ENCODE results near the gene YTHDC1. TPM values are rescaled to one million over a fixed set of nuclear protein-coding genes. Genes with fewer than 3 reads are reported as not detected.

YTHDC1 gene
- total and polyA plus RNA-seq, 2 experiments from 2014 or later = 72.3 to 144 TPM

GRCh38 chr4:68267433-68267944 is 82.4 kb downstream of the YTHDC1 start:
- Histone ChIP-seq H3K4me3 (no peak overlapping the region), H3K79me2 (replicated peaks; ENCODE audit: insufficient read depth) (no peaks in the 10 kb centered on the region), H2AFZ (no peak overlapping the region), H3K9me2 (ENCODE audit: insufficient read depth) (no peaks in the 10 kb centered on the region; the same call in 1 of the 2 replicates), H3K4me1 (ENCODE audit: insufficient read depth) (no peaks in the 10 kb centered on the region), H4K20me1 (replicated peaks; ENCODE audit: insufficient read depth) (no peaks in the 10 kb centered on the region), H3K27ac (ENCODE audit: low read depth) (no peak overlapping the region), H3F3A (replicated peaks; ENCODE audit: low read depth) (no peaks in the 10 kb centered on the region), H3K36me3 (ENCODE audit: insufficient read depth) (peaks cover 6% of the 10 kb centered on the region; the same call in 1 of the 2 replicates), H3K27me3 (ENCODE audit: insufficient read depth) (no peaks in the 10 kb centered on the region), H3K4me2 (no peak overlapping the region)
- ATAC-seq (no peak), DNase-seq (ENCODE audit: low spot score) (no peak)
- Mint-ChIP-seq H3K27me3 (ENCODE audit: insufficient read depth, low read depth, poor library complexity) (peaks cover 2% of the 10 kb centered on the region), H3K27ac (no peak overlapping the region), H3K4me3 (no peak overlapping the region), H3K36me3 (ENCODE audit: low read depth) (peaks cover 33% of the 10 kb centered on the region), H3K4me1 (peaks cover 8% of the 10 kb centered on the region; the same call in 2 of the 3 replicates), H3K9me3 (peaks cover 50% of the 10 kb centered on the region)
- no peak for TF ChIP-seq STAT1 (IDR thresholded peaks at IDR 0.05; ENCODE audit: unreplicated experiment)
- no peak for TF ChIP-seq ZNF114 (CRISPR knock-in tag; IDR thresholded peaks at IDR 0.05)
- no peak for TF ChIP-seq JUNB (IDR thresholded peaks at IDR 0.05; ENCODE audit: unreplicated experiment)

GRCh38 chr4:68264875-68265565 is 84.9 kb downstream of the YTHDC1 start:
- Mint-ChIP-seq H3K9me3 (peaks cover 33% of the 10 kb centered on the region), H3K36me3 (ENCODE audit: low read depth) (peaks cover 15% of the 10 kb centered on the region; the same call in 2 of the 3 replicates), H3K27ac (no peak overlapping the region), H3K4me3 (no peak overlapping the region), H3K27me3 (ENCODE audit: insufficient read depth, low read depth, poor library complexity) (no peaks in the 10 kb centered on the region), H3K4me1 (no peaks in the 10 kb centered on the region)
- no peak for DNase-seq (ENCODE audit: low spot score)
- Histone ChIP-seq H3F3A (replicated peaks; ENCODE audit: low read depth) (no peaks in the 10 kb centered on the region), H3K27me3 (ENCODE audit: insufficient read depth) (no peaks in the 10 kb centered on the region), H3K4me3 (no peak overlapping the region), H3K36me3 (ENCODE audit: insufficient read depth) (peaks cover 6% of the 10 kb centered on the region; the same call in 1 of the 2 replicates), H3K4me1 (ENCODE audit: insufficient read depth) (no peaks in the 10 kb centered on the region), H3K27ac (ENCODE audit: low read depth) (no peak overlapping the region), H2AFZ (no peak overlapping the region), H3K4me2 (no peak overlapping the region), H4K20me1 (replicated peaks; ENCODE audit: insufficient read depth) (no peaks in the 10 kb centered on the region), H3K9me2 (ENCODE audit: insufficient read depth) (no peaks in the 10 kb centered on the region; the same call in 1 of the 2 replicates), H3K79me2 (replicated peaks; ENCODE audit: insufficient read depth) (no peaks in the 10 kb centered on the region)
- no peak for ATAC-seq
- TF ChIP-seq JUNB (IDR thresholded peaks at IDR 0.05; ENCODE audit: unreplicated experiment) (no peak), ZNF114 (CRISPR knock-in tag; IDR thresholded peaks at IDR 0.05) (no peak), ZNF331 (CRISPR knock-in tag; IDR thresholded peaks at IDR 0.05; ENCODE audit: low read depth) (no peak), EZH2 (IDR thresholded peaks at IDR 0.05; ENCODE audit: low read depth, unreplicated experiment) (no peak), POLR2AphosphoS5 (IDR thresholded peaks at IDR 0.05; ENCODE audit: low read depth) (no peak), EZH2phosphoT487 (IDR thresholded peaks at IDR 0.05; ENCODE audit: unreplicated experiment) (no peak), NANOG (IDR thresholded peaks at IDR 0.05; ENCODE audit: borderline replicate concordance) (no peak), CREB1 (CRISPR knock-in tag; IDR thresholded peaks at IDR 0.05; ENCODE audit: low read depth) (no peak)
- TF ChIP-seq, protein P1, sequence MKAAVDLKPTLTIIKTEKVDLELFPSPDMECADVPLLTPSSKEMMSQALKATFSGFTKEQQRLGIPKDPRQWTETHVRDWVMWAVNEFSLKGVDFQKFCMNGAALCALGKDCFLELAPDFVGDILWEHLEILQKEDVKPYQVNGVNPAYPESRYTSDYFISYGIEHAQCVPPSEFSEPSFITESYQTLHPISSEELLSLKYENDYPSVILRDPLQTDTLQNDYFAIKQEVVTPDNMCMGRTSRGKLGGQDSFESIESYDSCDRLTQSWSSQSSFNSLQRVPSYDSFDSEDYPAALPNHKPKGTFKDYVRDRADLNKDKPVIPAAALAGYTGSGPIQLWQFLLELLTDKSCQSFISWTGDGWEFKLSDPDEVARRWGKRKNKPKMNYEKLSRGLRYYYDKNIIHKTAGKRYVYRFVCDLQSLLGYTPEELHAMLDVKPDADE (IDR thresholded peaks at IDR 0.05) = no peak
- TF ChIP-seq, protein P2, sequence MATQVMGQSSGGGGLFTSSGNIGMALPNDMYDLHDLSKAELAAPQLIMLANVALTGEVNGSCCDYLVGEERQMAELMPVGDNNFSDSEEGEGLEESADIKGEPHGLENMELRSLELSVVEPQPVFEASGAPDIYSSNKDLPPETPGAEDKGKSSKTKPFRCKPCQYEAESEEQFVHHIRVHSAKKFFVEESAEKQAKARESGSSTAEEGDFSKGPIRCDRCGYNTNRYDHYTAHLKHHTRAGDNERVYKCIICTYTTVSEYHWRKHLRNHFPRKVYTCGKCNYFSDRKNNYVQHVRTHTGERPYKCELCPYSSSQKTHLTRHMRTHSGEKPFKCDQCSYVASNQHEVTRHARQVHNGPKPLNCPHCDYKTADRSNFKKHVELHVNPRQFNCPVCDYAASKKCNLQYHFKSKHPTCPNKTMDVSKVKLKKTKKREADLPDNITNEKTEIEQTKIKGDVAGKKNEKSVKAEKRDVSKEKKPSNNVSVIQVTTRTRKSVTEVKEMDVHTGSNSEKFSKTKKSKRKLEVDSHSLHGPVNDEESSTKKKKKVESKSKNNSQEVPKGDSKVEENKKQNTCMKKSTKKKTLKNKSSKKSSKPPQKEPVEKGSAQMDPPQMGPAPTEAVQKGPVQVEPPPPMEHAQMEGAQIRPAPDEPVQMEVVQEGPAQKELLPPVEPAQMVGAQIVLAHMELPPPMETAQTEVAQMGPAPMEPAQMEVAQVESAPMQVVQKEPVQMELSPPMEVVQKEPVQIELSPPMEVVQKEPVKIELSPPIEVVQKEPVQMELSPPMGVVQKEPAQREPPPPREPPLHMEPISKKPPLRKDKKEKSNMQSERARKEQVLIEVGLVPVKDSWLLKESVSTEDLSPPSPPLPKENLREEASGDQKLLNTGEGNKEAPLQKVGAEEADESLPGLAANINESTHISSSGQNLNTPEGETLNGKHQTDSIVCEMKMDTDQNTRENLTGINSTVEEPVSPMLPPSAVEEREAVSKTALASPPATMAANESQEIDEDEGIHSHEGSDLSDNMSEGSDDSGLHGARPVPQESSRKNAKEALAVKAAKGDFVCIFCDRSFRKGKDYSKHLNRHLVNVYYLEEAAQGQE (IDR thresholded peaks at IDR 0.05; ENCODE audit: unreplicated experiment) = no peak
